ENCODE data around the gene PTCH1.

Gene PTCH1

GRCh38 chr9:95497772-95498171 is 19.0 kb downstream of the PTCH1 start:
- Histone ChIP-seq H2AFZ (ENCODE audit: low read depth, low read length) (no peak overlapping the region), H3K79me2 (ENCODE audit: insufficient read depth, low read length) (no peaks in the 10 kb centered on the region)

GRCh38 chr9:95496687-95497086 is 20.1 kb downstream of the PTCH1 start:
- Histone ChIP-seq H4K20me1 (ENCODE audit: insufficient read depth, low read length) (no peaks in the 10 kb centered on the region), H3K4me3 (ENCODE audit: low read depth in 1 of 2, low read length in 2 of 2) (no peak overlapping the region), H3K27me3 (ENCODE audit: insufficient read depth, low read length, poor library complexity) (peaks cover under 1% of the 10 kb centered on the region), H3K36me3 (ENCODE audit: insufficient read depth, low read length) (no peaks in the 10 kb centered on the region), H3K27ac (ENCODE audit: low read length) (no peak overlapping the region), H3K4me1 (ENCODE audit: insufficient read depth, low read length) (no peaks in the 10 kb centered on the region), H3K79me2 (ENCODE audit: insufficient read depth, low read length) (no peaks in the 10 kb centered on the region), H3K9ac (ENCODE audit: low read depth, low read length) (no peak overlapping the region), H3K4me2 (ENCODE audit: insufficient read depth, low read length) (no peak overlapping the region), H3K9me3 (ENCODE audit: insufficient read depth, low read length, severe bottlenecking) (no peaks in the 10 kb centered on the region), H2AFZ (ENCODE audit: low read depth, low read length) (no peak overlapping the region)
- TF ChIP-seq CTCF (IDR thresholded peaks at IDR 0.05; ENCODE audit: borderline replicate concordance, extremely low read depth, low read length, poor library complexity, severe bottlenecking) (no peak), EZH2 (IDR thresholded peaks at IDR 0.05; ENCODE audit: borderline replicate concordance, low read depth, low read length, severe bottlenecking) (no peak)
- ATAC-seq (ENCODE audit: insufficient read depth, low read depth): no peak
- DNase-seq: no peak

More at GRCh38 chr9:95497772-95498171, 19.0 kb downstream of the PTCH1 start:
- Histone ChIP-seq H3K4me2 (ENCODE audit: insufficient read depth, low read length) (no peak overlapping the region), H3K4me1 (ENCODE audit: insufficient read depth, low read length) (no peaks in the 10 kb centered on the region), H3K9ac (ENCODE audit: low read depth, low read length) (no peak overlapping the region), H3K9me3 (ENCODE audit: insufficient read depth, low read length, severe bottlenecking) (no peaks in the 10 kb centered on the region), H4K20me1 (ENCODE audit: insufficient read depth, low read length) (no peaks in the 10 kb centered on the region), H3K4me3 (ENCODE audit: low read depth in 1 of 2, low read length in 2 of 2) (no peak overlapping the region), H3K27me3 (ENCODE audit: insufficient read depth, low read length, poor library complexity) (peaks cover 2% of the 10 kb centered on the region), H3K36me3 (ENCODE audit: insufficient read depth, low read length) (no peaks in the 10 kb centered on the region), H3K27ac (ENCODE audit: low read length) (no peak overlapping the region)
- no peak for ATAC-seq (ENCODE audit: insufficient read depth, low read depth)
- TF ChIP-seq EZH2 (IDR thresholded peaks at IDR 0.05; ENCODE audit: borderline replicate concordance, low read depth, low read length, severe bottlenecking): no peak
- no peak for TF ChIP-seq CTCF (IDR thresholded peaks at IDR 0.05; ENCODE audit: borderline replicate concordance, extremely low read depth, low read length, poor library complexity, severe bottlenecking)
- no peak for DNase-seq

- no peaks in the 10 kb centered on the region for H3K27me3 ChIP-seq (ENCODE audit: insufficient read depth, low read length, poor library complexity)
- H3K4me3 ChIP-seq (ENCODE audit: low read depth in 1 of 2, low read length in 2 of 2): no peak overlapping the region
- H3K4me1 ChIP-seq (ENCODE audit: insufficient read depth, low read length): no peaks in the 10 kb centered on the region
- no peaks in the 10 kb centered on the region for H3K79me2 ChIP-seq (ENCODE audit: insufficient read depth, low read length)
- H2AFZ ChIP-seq (ENCODE audit: low read depth, low read length): no peak overlapping the region
- TF ChIP-seq EZH2 (IDR thresholded peaks at IDR 0.05; ENCODE audit: borderline replicate concordance, low read depth, low read length, severe bottlenecking) (no peak), CTCF (IDR thresholded peaks at IDR 0.05; ENCODE audit: borderline replicate concordance, extremely low read depth, low read length, poor library complexity, severe bottlenecking) (no peak)
- H3K9ac ChIP-seq (ENCODE audit: low read depth, low read length): no peak overlapping the region
- DNase-seq: no peak
- no peaks in the 10 kb centered on the region for H3K36me3 ChIP-seq (ENCODE audit: insufficient read depth, low read length)
- H3K9me3 ChIP-seq (ENCODE audit: insufficient read depth, low read length, severe bottlenecking): no peaks in the 10 kb centered on the region
- H3K4me2 ChIP-seq (ENCODE audit: insufficient read depth, low read length): no peak overlapping the region
- no peaks in the 10 kb centered on the region for H4K20me1 ChIP-seq (ENCODE audit: insufficient read depth, low read length)
- H3K27ac ChIP-seq (ENCODE audit: low read length): no peak overlapping the region
- no peak for ATAC-seq (ENCODE audit: insufficient read depth, low read depth)
Measured at GRCh38 chr9:95495961-95496360, 20.8 kb downstream of the PTCH1 start.

DNA sequence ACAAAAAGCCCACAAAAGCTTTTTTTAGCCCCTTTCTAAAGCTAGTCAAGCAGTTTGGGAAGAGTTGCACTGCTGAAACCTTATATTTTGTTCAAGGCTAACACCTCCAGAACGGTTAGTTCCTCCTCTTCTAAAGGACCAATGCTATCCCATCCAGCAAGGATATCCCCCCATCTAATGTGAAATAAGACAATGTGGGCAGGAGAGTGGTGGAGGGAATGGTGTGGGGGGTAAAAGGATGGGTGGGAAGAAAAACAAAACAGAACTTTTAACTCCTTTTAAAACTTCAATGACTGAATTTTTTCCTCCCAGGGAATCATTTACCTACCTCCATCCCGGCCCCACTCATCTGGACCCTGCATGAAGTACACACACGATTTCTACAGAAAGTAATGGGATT is 21.2 kb downstream of the PTCH1 start:
- H2AFZ ChIP-seq (ENCODE audit: low read depth, low read length): no peak overlapping the region
- H3K79me2 ChIP-seq (ENCODE audit: insufficient read depth, low read length): no peaks in the 10 kb centered on the region
- no peaks in the 10 kb centered on the region for H4K20me1 ChIP-seq (ENCODE audit: insufficient read depth, low read length)
- no peak overlapping the region for H3K9ac ChIP-seq (ENCODE audit: low read depth, low read length)
- no peaks in the 10 kb centered on the region for H3K9me3 ChIP-seq (ENCODE audit: insufficient read depth, low read length, severe bottlenecking)
- no peaks in the 10 kb centered on the region for H3K27me3 ChIP-seq (ENCODE audit: insufficient read depth, low read length, poor library complexity)
- no peak overlapping the region for H3K4me3 ChIP-seq (ENCODE audit: low read depth in 1 of 2, low read length in 2 of 2)
- H3K36me3 ChIP-seq (ENCODE audit: insufficient read depth, low read length): no peaks in the 10 kb centered on the region
- ATAC-seq (ENCODE audit: insufficient read depth, low read depth): no peak
- no peak for DNase-seq
- no peaks in the 10 kb centered on the region for H3K4me1 ChIP-seq (ENCODE audit: insufficient read depth, low read length)
- no peak for TF ChIP-seq EZH2 (IDR thresholded peaks at IDR 0.05; ENCODE audit: borderline replicate concordance, low read depth, low read length, severe bottlenecking)
- TF ChIP-seq CTCF (IDR thresholded peaks at IDR 0.05; ENCODE audit: borderline replicate concordance, extremely low read depth, low read length, poor library complexity, severe bottlenecking): no peak
- H3K27ac ChIP-seq (ENCODE audit: low read length): no peak overlapping the region
- H3K4me2 ChIP-seq (ENCODE audit: insufficient read depth, low read length): no peak overlapping the region
